Karpas-422 (cell line): Measurements from ENCODE around the gene SULT2B1. TPM values are rescaled to one million over a fixed set of nuclear protein-coding genes. Genes with fewer than 3 reads are reported as not detected.
"Not testable (repeated sequence)": the region's sequence is repeated elsewhere in the genome, so short reads cannot be mapped to it uniquely, and the experiment has no call there.

Source experiments
- DNase-seq: peaks from one replicate; pipeline ENCODE4 v3.0.0-alpha.2; 2015
- H2AFZ ChIP-seq: fragments of 200-600 bp; sonication (generic); 2 replicates; pipeline ENCODE4 v1.6.1; 2014; ENCODE audit warnings: antibody characterized with exemption, low read length, mixed read lengths
- H3K27ac ChIP-seq: fragments of 200-600 bp; sonication (generic); 2 replicates; pipeline ENCODE4 v1.5.1; 2014; ENCODE audit warnings: mild to moderate bottlenecking, low read length, moderate library complexity
- H3K27me3 ChIP-seq: fragments of 200-600 bp; sonication (generic); 2 replicates; pipeline ENCODE4 v1.6.1; 2014; ENCODE audit warnings: low read length, mixed read lengths
- H3K36me3 ChIP-seq: fragments of 200-600 bp; sonication (generic); 2 replicates; pipeline ENCODE4 v1.6.1; 2014; ENCODE audit warnings: low read length, mixed read lengths; ENCODE audit not compliant: insufficient read depth
- H3K4me1 ChIP-seq: fragments of 200-600 bp; sonication (generic); 2 replicates; pipeline ENCODE4 v1.6.1; 2014; ENCODE audit warnings: mild to moderate bottlenecking, low read length, mixed read lengths
- H3K4me2 ChIP-seq: fragments of 200-600 bp; sonication (generic); 2 replicates; pipeline ENCODE4 v1.6.1; 2014; ENCODE audit warnings: low read length, low read depth, mild to moderate bottlenecking; ENCODE audit not compliant: poor library complexity, severe bottlenecking
- H3K4me3 ChIP-seq: fragments of 200-600 bp; sonication (generic); 2 replicates; pipeline ENCODE4 v1.5.1; 2014; ENCODE audit warnings: mild to moderate bottlenecking, antibody characterized with exemption, low read length, mixed read lengths
- H3K79me2 ChIP-seq: fragments of 200-600 bp; sonication (generic); 2 replicates; pipeline ENCODE4 v1.6.1; 2014; ENCODE audit warnings: mild to moderate bottlenecking, low read length, mixed read lengths
- H3K9ac ChIP-seq: fragments of 200-600 bp; sonication (generic); 2 replicates; pipeline ENCODE4 v1.6.0; 2014; ENCODE audit warnings: low read length
- H3K9me2 ChIP-seq: fragments of 200-600 bp; sonication (generic), shearing (Covaris generic); replicated peaks from 2 replicates; pipeline ENCODE4 v1.6.0; 2014; ENCODE audit warnings: mild to moderate bottlenecking, low read length, moderate library complexity; ENCODE audit not compliant: insufficient read depth
- H3K9me3 ChIP-seq: fragments of 300-700, 200-600 bp; sonication (generic); 2 replicates; pipeline ENCODE4 v1.6.1; 2014; ENCODE audit warnings: low read length, mixed read lengths
- H4K20me1 ChIP-seq: fragments of 200-600 bp; sonication (generic); 2 replicates; pipeline ENCODE4 v1.6.1; 2014; ENCODE audit warnings: mild to moderate bottlenecking, antibody characterized with exemption, low read length, low read depth; ENCODE audit not compliant: insufficient read depth
- total RNA-seq: library from RNA; depleted of rRNA; stranded (reverse); fragments of >200 nt; shearing (Covaris generic); gene quantifications from 2 replicates; pipeline ENCODE4 v1.2.3, GENCODE V29; 2014; ENCODE audit warnings: low replicate concordance

SULT2B1 gene
- total RNA-seq, 1 experiment from 2014 or later: not detected

GRCh38 chr19:48628486-48629296 lies 76.7 kb downstream of the SULT2B1 start:
- Histone ChIP-seq H3K4me1 (peaks cover 18% of the 10 kb centered on the region), H3K9me3 (no peaks in the 10 kb centered on the region), H4K20me1 (peaks cover 13% of the 10 kb centered on the region), H3K9me2 (no peaks in the 10 kb centered on the region), H3K27me3 (no peaks in the 10 kb centered on the region), H3K79me2 (peaks cover 19% of the 10 kb centered on the region), H3K36me3 (peaks cover 14% of the 10 kb centered on the region), H3K9ac (no peak overlapping the region), H3K27ac (no peak overlapping the region), H3K4me2 (no peak overlapping the region), H2AFZ (no peak overlapping the region), H3K4me3 (no peak overlapping the region)
- no peak for DNase-seq

GRCh38 chr19:48629297-48629598 lies 77.3 kb downstream of the SULT2B1 start:
- H3K4me3 ChIP-seq: no peak overlapping the region

GRCh38 chr19:48629599-48630295 lies 77.8 kb downstream of the SULT2B1 start:
- peaks cover 14% of the 10 kb centered on the region for H3K36me3 ChIP-seq
- no peaks in the 10 kb centered on the region for H3K9me3 ChIP-seq
- H3K9me2 ChIP-seq: no peaks in the 10 kb centered on the region
- no peak overlapping the region for H3K9ac ChIP-seq
- DNase-seq: peak; percentile 66
- no peak overlapping the region for H3K4me2 ChIP-seq
- peaks cover 23% of the 10 kb centered on the region for H3K4me1 ChIP-seq
- no peak overlapping the region for H3K27ac ChIP-seq
- no peak overlapping the region for H3K4me3 ChIP-seq
- H4K20me1 ChIP-seq: peaks cover 13% of the 10 kb centered on the region
- no peak overlapping the region for H2AFZ ChIP-seq
- peaks cover 13% of the 10 kb centered on the region for H3K79me2 ChIP-seq
- no peaks in the 10 kb centered on the region for H3K27me3 ChIP-seq

More at GRCh38 chr19:48629297-48629598, 77.3 kb downstream of the SULT2B1 start:
- H3K4me2 ChIP-seq: no peak overlapping the region
- H3K27me3 ChIP-seq: no peaks in the 10 kb centered on the region
- no peak overlapping the region for H3K9ac ChIP-seq
- H3K27ac ChIP-seq: no peak overlapping the region
- H2AFZ ChIP-seq: no peak overlapping the region
- H3K9me2 ChIP-seq: no peaks in the 10 kb centered on the region
- peaks cover 14% of the 10 kb centered on the region for H3K36me3 ChIP-seq
- H3K79me2 ChIP-seq: peaks cover 18% of the 10 kb centered on the region
- peaks cover 22% of the 10 kb centered on the region for H3K4me1 ChIP-seq
- DNase-seq: no peak
- H3K9me3 ChIP-seq: no peaks in the 10 kb centered on the region
- peaks cover 13% of the 10 kb centered on the region for H4K20me1 ChIP-seq

- Histone ChIP-seq H3K9me2 (no peaks in the 10 kb centered on the region; the same call in 1 of the 2 replicates), H3K4me2 (no peak overlapping the region), H3K79me2 (peaks cover 6% of the 10 kb centered on the region), H3K4me3 (no peak overlapping the region), H4K20me1 (peaks cover 9% of the 10 kb centered on the region), H3K4me1 (peaks cover 21% of the 10 kb centered on the region), H3K9ac (no peak overlapping the region), H3K27me3 (no peaks in the 10 kb centered on the region), H3K9me3 (no peaks in the 10 kb centered on the region), H3K36me3 (peaks cover 14% of the 10 kb centered on the region), H2AFZ (no peak overlapping the region), H3K27ac (no peak overlapping the region)
- no peak for DNase-seq
Measured at GRCh38 chr19:48630296-48631063, 78.5 kb downstream of the SULT2B1 start.

- no peak for DNase-seq
- Histone ChIP-seq H3K36me3 (peaks cover 12% of the 10 kb centered on the region), H3K4me3 (no peak overlapping the region), H3K27ac (no peak overlapping the region), H3K4me2 (no peak overlapping the region), H4K20me1 (peaks cover 7% of the 10 kb centered on the region), H3K79me2 (peaks cover 4% of the 10 kb centered on the region; the same call in 1 of the 2 replicates), H3K9ac (no peak overlapping the region), H3K27me3 (no peaks in the 10 kb centered on the region), H3K9me2 (no peaks in the 10 kb centered on the region; the same call in 1 of the 2 replicates), H3K9me3 (no peaks in the 10 kb centered on the region), H2AFZ (no peak overlapping the region), H3K4me1 (peaks cover 26% of the 10 kb centered on the region)
Measured at GRCh38 chr19:48631225-48631624, 79.3 kb downstream of the SULT2B1 start.

- not testable (repeated sequence) for H3K9ac ChIP-seq, H3K79me2 ChIP-seq, H4K20me1 ChIP-seq, H3K4me2 ChIP-seq, H3K9me2 ChIP-seq, H3K27me3 ChIP-seq, H3K4me3 ChIP-seq, DNase-seq, H3K9me3 ChIP-seq, H2AFZ ChIP-seq
- peaks cover 36% of the 10 kb centered on the region for H3K4me1 ChIP-seq
- H3K36me3 ChIP-seq: peaks cover 11% of the 10 kb centered on the region
- H3K27ac ChIP-seq: 0 out of 2 replicates have a peak overlapping the region, but pooled peaks have one; percentile 9
Measured at GRCh38 chr19:48632286-48632685, 80.3 kb downstream of the SULT2B1 start.

GRCh38 chr19:48632692-48633147 lies 80.7 kb downstream of the SULT2B1 start:
- Histone ChIP-seq H3K4me2 (no peak overlapping the region), H3K9me3 (no peaks in the 10 kb centered on the region), H3K4me1 (peaks cover 37% of the 10 kb centered on the region), H3K27me3 (no peaks in the 10 kb centered on the region), H3K27ac (0 out of 2 replicates have a peak overlapping the region, but pooled peaks have one; percentile 9), H3K79me2 (peaks cover 4% of the 10 kb centered on the region; the same call in 1 of the 2 replicates), H3K36me3 (peaks cover 11% of the 10 kb centered on the region), H4K20me1 (peaks cover 7% of the 10 kb centered on the region), H3K9ac (no peak overlapping the region), H2AFZ (no peak overlapping the region), H3K4me3 (no peak overlapping the region), H3K9me2 (no peaks in the 10 kb centered on the region; the same call in 1 of the 2 replicates)
- DNase-seq: no peak
